HEK293 (cell line): ENCODE results near the gene CIART.

ENCODE experiments used
- GLIS1 ChIP-seq: fragments of 450-650 bp; formaldehyde crosslinking; IDR thresholded peaks from 2 replicates; pipeline ENCODE4 v1.5.1; 2016; ENCODE audit warnings: missing biosample characterization, missing genetic modification characterization
- KLF1 ChIP-seq: fragments of 450-650 bp; formaldehyde crosslinking; IDR thresholded peaks from 2 replicates; pipeline ENCODE4 v1.5.1; 2016; ENCODE audit warnings: missing biosample characterization, missing genetic modification characterization
- KLF10 ChIP-seq: fragments of 450-650 bp; IDR thresholded peaks from 2 replicates; pipeline ENCODE4 v1.5.1; 2018; ENCODE audit warnings: missing biosample characterization, mild to moderate bottlenecking, missing genetic modification characterization
- MYNN ChIP-seq: fragments of 450-650 bp; formaldehyde crosslinking; IDR thresholded peaks from 2 replicates; pipeline ENCODE4 v1.5.1; 2016; ENCODE audit warnings: missing biosample characterization, missing genetic modification characterization, borderline replicate concordance
- OSR2 ChIP-seq: fragments of 450-650 bp; formaldehyde crosslinking; IDR thresholded peaks from 2 replicates; pipeline ENCODE4 v1.5.1; 2016; ENCODE audit warnings: missing biosample characterization, missing genetic modification characterization
- REPIN1 ChIP-seq: fragments of 450-650 bp; formaldehyde crosslinking; IDR thresholded peaks from 2 replicates; pipeline ENCODE4 v1.5.1; 2017; ENCODE audit warnings: missing biosample characterization, missing genetic modification characterization, low read depth
- TRIM28 ChIP-seq: IDR thresholded peaks from 2 replicates; pipeline ENCODE4 v1.6.1; 2011; ENCODE audit warnings: low read length, control low read depth, borderline replicate concordance
- ZBTB7A ChIP-seq: fragments of 450-650 bp; formaldehyde crosslinking; IDR thresholded peaks from 2 replicates; pipeline ENCODE4 v1.5.1; 2016; ENCODE audit warnings: low read depth, missing biosample characterization, missing genetic modification characterization
- ZFP69B ChIP-seq: fragments of 450-650 bp; formaldehyde crosslinking; IDR thresholded peaks from 2 replicates; pipeline ENCODE4 v1.5.1; 2016; ENCODE audit warnings: missing biosample characterization, missing genetic modification characterization
- ZNF16 ChIP-seq: fragments of 450-650 bp; formaldehyde crosslinking; IDR thresholded peaks from 2 replicates; pipeline ENCODE4 v1.5.1; 2016; ENCODE audit warnings: low read depth, missing biosample characterization, missing genetic modification characterization
- ZNF202 ChIP-seq: fragments of 450-650 bp; formaldehyde crosslinking; IDR thresholded peaks from 2 replicates; pipeline ENCODE4 v1.5.1; 2016; ENCODE audit warnings: missing biosample characterization, missing genetic modification characterization, borderline replicate concordance
- ZNF211 ChIP-seq: fragments of 450-650 bp; formaldehyde crosslinking; IDR thresholded peaks from 2 replicates; pipeline ENCODE4 v1.5.1; 2016; ENCODE audit warnings: low read depth, missing biosample characterization, missing genetic modification characterization
- ZNF223 ChIP-seq: fragments of 450-650 bp; formaldehyde crosslinking; IDR thresholded peaks from 2 replicates; pipeline ENCODE4 v1.5.1; 2016; ENCODE audit warnings: missing biosample characterization, missing genetic modification characterization
- ZNF292 ChIP-seq: fragments of 450-650 bp; formaldehyde crosslinking; IDR thresholded peaks from 2 replicates; pipeline ENCODE4 v1.5.1; 2016; ENCODE audit warnings: low read depth, missing biosample characterization, missing genetic modification characterization, borderline replicate concordance
- ZNF324 ChIP-seq: fragments of 450-650 bp; formaldehyde crosslinking; IDR thresholded peaks from 2 replicates; pipeline ENCODE4 v1.5.1; 2016; ENCODE audit warnings: missing biosample characterization, missing genetic modification characterization
- ZNF341 ChIP-seq: fragments of 450-650 bp; formaldehyde crosslinking; IDR thresholded peaks from 2 replicates; pipeline ENCODE4; 2016; ENCODE audit warnings: low read depth, missing biosample characterization, missing genetic modification characterization
- ZNF366 ChIP-seq: fragments of 450-650 bp; formaldehyde crosslinking; conservative IDR thresholded peaks from 2 replicates; pipeline ENCODE4 v1.5.1; 2016; ENCODE audit warnings: missing biosample characterization, missing genetic modification characterization
- ZNF37A ChIP-seq: fragments of 450-650 bp; IDR thresholded peaks from 2 replicates; pipeline ENCODE4 v1.5.1; 2018; ENCODE audit warnings: missing biosample characterization, missing genetic modification characterization
- ZNF426 ChIP-seq: fragments of 450-650 bp; formaldehyde crosslinking; IDR thresholded peaks from 2 replicates; pipeline ENCODE4 v1.5.1; 2017; ENCODE audit warnings: missing biosample characterization, missing genetic modification characterization, mild to moderate bottlenecking, inconsistent platforms, moderate library complexity
- ZNF473 ChIP-seq: fragments of 450-650 bp; formaldehyde crosslinking; IDR thresholded peaks from 2 replicates; pipeline ENCODE4 v1.5.1; 2017; ENCODE audit warnings: missing biosample characterization, missing genetic modification characterization
- ZNF596 ChIP-seq: fragments of 450-650 bp; IDR thresholded peaks from 2 replicates; pipeline ENCODE4 v1.5.0; 2018; ENCODE audit warnings: missing biosample characterization, mild to moderate bottlenecking, missing genetic modification characterization, moderate library complexity
- ZNF629 ChIP-seq: fragments of 450-650 bp; formaldehyde crosslinking; IDR thresholded peaks from 2 replicates; pipeline ENCODE4 v1.5.1; 2017; ENCODE audit warnings: missing biosample characterization, missing genetic modification characterization
- ZNF747 ChIP-seq: fragments of 450-650 bp; formaldehyde crosslinking; IDR thresholded peaks from 2 replicates; pipeline ENCODE4 v1.5.1; 2016; ENCODE audit warnings: missing biosample characterization, missing genetic modification characterization
- ZNF785 ChIP-seq: fragments of 450-650 bp; formaldehyde crosslinking; IDR thresholded peaks from 2 replicates; pipeline ENCODE4 v1.5.1; 2016; ENCODE audit warnings: missing biosample characterization, missing genetic modification characterization
- ZNF837 ChIP-seq: fragments of 450-650 bp; formaldehyde crosslinking; IDR thresholded peaks from 2 replicates; pipeline ENCODE4 v1.5.1; 2016; ENCODE audit warnings: missing biosample characterization, missing genetic modification characterization
- TF ChIP-seq, protein P1 (sequence below): fragments of 450-650 bp; formaldehyde crosslinking; IDR thresholded peaks from 2 replicates; pipeline ENCODE4 v1.5.1; 2016; ENCODE audit warnings: missing biosample characterization, missing genetic modification characterization
- TF ChIP-seq, protein P2 (sequence below): fragments of 450-650 bp; formaldehyde crosslinking; IDR thresholded peaks from 2 replicates; pipeline ENCODE4 v1.5.1; 2017; ENCODE audit warnings: missing biosample characterization, missing genetic modification characterization
- TF ChIP-seq, protein P3 (sequence below): fragments of 450-650 bp; formaldehyde crosslinking; IDR thresholded peaks from 2 replicates; pipeline ENCODE4 v1.5.1; 2016; ENCODE audit warnings: missing biosample characterization, missing genetic modification characterization
- TF ChIP-seq, protein P4 (sequence below): fragments of 450-650 bp; formaldehyde crosslinking; IDR thresholded peaks from 2 replicates; pipeline ENCODE4 v1.5.1; 2017; ENCODE audit warnings: missing biosample characterization, missing genetic modification characterization
- TF ChIP-seq, protein P5 (sequence below): fragments of 450-650 bp; formaldehyde crosslinking; IDR thresholded peaks from 2 replicates; pipeline ENCODE4 v1.5.1; 2016; ENCODE audit warnings: missing biosample characterization, missing genetic modification characterization
- TF ChIP-seq, protein P6 (sequence below): fragments of 450-650 bp; formaldehyde crosslinking; IDR thresholded peaks from 2 replicates; pipeline ENCODE4 v1.5.1; 2016; ENCODE audit warnings: missing biosample characterization, missing genetic modification characterization, borderline replicate concordance

Gene CIART

DNA sequence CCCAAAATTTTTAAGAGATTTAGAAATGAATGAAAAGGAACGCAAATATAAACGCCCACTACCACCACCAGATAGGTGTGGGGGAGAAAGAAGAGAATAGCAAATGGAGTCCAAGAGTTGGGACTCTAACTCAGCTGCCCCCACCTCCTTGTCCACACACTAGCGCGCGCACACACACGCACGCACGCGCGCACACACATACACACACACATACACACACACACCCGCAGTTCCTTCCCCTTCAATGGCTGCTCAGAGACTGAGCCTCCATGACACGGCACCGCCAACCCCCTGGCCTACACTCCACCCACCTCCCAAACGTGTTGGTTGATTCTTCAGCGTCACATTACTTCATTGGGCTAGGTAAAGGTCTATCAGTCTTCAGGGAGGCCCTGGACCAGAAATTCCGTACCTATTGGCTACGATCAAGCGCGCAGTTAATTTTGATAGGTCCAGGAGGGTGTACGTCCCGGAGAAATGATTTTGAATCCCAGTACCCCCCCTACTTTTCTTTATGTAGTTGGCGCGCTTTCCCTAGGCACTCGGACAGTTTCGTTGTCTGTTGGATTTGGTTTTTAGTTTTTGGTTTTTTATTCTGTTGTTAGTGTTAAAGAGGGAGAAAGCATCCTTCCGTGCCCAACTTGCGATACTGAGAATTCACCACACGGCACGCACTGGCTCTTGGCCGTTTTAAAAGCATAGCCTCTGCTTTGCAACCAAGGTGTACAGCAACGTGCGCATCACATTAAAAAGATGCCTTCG is 46.3 kb upstream of the CIART start, which contains the start of gene ANP32E (continued):
- TF ChIP-seq, protein P1, sequence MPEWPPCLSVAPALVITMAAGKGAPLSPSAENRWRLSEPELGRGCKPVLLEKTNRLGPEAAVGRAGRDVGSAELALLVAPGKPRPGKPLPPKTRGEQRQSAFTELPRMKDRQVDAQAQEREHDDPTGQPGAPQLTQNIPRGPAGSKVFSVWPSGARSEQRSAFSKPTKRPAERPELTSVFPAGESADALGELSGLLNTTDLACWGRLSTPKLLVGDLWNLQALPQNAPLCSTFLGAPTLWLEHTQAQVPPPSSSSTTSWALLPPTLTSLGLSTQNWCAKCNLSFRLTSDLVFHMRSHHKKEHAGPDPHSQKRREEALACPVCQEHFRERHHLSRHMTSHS (tag by site-specific recombination): no peak
- TF ChIP-seq GLIS1 (tag by site-specific recombination) (peak; percentile 73), ZNF292 (tag by site-specific recombination) (no peak), ZNF747 (tag by site-specific recombination) (no peak), OSR2 (no peak), ZNF16 (tag by site-specific recombination) (no peak), ZNF202 (tag by site-specific recombination) (no peak), ZNF37A (tag by site-specific recombination) (no peak), ZNF366 (tag by site-specific recombination) (peak; percentile 86), ZNF473 (tag by site-specific recombination) (no peak), ZNF426 (tag by site-specific recombination) (no peak), ZNF596 (tag by site-specific recombination) (no peak), ZNF341 (peak; percentile 73), KLF10 (tag by site-specific recombination) (no peak), REPIN1 (tag by site-specific recombination) (peak; percentile 94; the same call in 1 of the 2 replicates), ZNF211 (tag by site-specific recombination) (no peak), TRIM28 (peak; percentile 83; the same call in 1 of the 2 replicates), ZNF785 (tag by site-specific recombination) (peak; percentile 87), ZNF324 (tag by site-specific recombination) (peak; percentile 95), ZBTB7A (tag by site-specific recombination) (peak; percentile 94), ZNF629 (peak; percentile 82), ZNF837 (tag by site-specific recombination) (0 out of 2 replicates have a peak, but pooled peaks have one; percentile 34), MYNN (tag by site-specific recombination) (no peak), KLF1 (peak; percentile 78), ZNF223 (tag by site-specific recombination) (0 out of 2 replicates have a peak, but pooled peaks have one; percentile 23), ZFP69B (tag by site-specific recombination) (peak; percentile 85; the same call in 1 of the 2 replicates)
- TF ChIP-seq, protein P2, sequence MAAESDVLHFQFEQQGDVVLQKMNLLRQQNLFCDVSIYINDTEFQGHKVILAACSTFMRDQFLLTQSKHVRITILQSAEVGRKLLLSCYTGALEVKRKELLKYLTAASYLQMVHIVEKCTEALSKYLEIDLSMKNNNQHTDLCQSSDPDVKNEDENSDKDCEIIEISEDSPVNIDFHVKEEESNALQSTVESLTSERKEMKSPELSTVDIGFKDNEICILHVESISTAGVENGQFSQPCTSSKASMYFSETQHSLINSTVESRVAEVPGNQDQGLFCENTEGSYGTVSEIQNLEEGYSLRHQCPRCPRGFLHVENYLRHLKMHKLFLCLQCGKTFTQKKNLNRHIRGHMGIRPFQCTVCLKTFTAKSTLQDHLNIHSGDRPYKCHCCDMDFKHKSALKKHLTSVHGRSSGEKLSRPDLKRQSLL (tag by site-specific recombination): no peak
- TF ChIP-seq, protein P3, sequence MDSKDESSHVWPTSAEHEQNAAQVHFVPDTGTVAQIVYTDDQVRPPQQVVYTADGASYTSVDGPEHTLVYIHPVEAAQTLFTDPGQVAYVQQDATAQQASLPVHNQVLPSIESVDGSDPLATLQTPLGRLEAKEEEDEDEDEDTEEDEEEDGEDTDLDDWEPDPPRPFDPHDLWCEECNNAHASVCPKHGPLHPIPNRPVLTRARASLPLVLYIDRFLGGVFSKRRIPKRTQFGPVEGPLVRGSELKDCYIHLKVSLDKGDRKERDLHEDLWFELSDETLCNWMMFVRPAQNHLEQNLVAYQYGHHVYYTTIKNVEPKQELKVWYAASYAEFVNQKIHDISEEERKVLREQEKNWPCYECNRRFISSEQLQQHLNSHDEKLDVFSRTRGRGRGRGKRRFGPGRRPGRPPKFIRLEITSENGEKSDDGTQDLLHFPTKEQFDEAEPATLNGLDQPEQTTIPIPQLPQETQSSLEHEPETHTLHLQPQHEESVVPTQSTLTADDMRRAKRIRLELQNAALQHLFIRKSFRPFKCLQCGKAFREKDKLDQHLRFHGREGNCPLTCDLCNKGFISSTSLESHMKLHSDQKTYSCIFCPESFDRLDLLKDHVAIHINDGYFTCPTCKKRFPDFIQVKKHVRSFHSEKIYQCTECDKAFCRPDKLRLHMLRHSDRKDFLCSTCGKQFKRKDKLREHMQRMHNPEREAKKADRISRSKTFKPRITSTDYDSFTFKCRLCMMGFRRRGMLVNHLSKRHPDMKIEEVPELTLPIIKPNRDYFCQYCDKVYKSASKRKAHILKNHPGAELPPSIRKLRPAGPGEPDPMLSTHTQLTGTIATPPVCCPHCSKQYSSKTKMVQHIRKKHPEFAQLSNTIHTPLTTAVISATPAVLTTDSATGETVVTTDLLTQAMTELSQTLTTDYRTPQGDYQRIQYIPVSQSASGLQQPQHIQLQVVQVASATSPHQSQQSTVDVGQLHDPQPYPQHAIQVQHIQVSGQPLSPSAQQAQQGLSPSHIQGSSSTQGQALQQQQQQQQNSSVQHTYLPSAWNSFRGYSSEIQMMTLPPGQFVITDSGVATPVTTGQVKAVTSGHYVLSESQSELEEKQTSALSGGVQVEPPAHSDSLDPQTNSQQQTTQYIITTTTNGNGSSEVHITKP (tag by site-specific recombination): peak; percentile 99
- TF ChIP-seq, protein P4, sequence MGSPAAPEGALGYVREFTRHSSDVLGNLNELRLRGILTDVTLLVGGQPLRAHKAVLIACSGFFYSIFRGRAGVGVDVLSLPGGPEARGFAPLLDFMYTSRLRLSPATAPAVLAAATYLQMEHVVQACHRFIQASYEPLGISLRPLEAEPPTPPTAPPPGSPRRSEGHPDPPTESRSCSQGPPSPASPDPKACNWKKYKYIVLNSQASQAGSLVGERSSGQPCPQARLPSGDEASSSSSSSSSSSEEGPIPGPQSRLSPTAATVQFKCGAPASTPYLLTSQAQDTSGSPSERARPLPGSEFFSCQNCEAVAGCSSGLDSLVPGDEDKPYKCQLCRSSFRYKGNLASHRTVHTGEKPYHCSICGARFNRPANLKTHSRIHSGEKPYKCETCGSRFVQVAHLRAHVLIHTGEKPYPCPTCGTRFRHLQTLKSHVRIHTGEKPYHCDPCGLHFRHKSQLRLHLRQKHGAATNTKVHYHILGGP (tag by site-specific recombination): no peak
- TF ChIP-seq, protein P5, sequence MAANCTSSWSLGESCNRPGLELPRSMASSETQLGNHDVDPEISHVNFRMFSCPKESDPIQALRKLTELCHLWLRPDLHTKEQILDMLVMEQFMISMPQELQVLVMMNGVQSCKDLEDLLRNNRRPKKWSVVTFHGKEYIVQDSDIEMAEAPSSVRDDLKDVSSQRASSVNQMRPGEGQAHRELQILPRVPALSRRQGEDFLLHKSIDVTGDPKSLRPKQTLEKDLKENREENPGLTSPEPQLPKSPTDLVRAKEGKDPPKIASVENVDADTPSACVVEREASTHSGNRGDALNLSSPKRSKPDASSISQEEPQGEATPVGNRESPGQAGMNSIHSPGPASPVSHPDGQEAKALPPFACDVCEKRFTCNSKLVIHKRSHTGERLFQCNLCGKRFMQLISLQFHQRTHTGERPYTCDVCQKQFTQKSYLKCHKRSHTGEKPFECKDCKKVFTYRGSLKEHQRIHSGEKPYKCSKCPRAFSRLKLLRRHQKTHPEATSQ (tag by site-specific recombination): peak; percentile 88; the same call in 1 of the 2 replicates
- TF ChIP-seq, protein P6, sequence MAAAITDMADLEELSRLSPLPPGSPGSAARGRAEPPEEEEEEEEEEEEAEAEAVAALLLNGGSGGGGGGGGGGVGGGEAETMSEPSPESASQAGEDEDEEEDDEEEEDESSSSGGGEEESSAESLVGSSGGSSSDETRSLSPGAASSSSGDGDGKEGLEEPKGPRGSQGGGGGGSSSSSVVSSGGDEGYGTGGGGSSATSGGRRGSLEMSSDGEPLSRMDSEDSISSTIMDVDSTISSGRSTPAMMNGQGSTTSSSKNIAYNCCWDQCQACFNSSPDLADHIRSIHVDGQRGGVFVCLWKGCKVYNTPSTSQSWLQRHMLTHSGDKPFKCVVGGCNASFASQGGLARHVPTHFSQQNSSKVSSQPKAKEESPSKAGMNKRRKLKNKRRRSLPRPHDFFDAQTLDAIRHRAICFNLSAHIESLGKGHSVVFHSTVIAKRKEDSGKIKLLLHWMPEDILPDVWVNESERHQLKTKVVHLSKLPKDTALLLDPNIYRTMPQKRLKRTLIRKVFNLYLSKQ (tag by site-specific recombination): no peak
